ENCODE results near the gene NPHP4. TPM values are rescaled to one million over a fixed set of nuclear protein-coding genes. Genes with fewer than 3 reads are reported as not detected.
A peak's percentile ranks its signal among the peaks of the same experiment; 100 is the strongest.

The NPHP4 gene
- total RNA-seq, 1 donor from 2014 or later, result 33.2 TPM

DNA sequence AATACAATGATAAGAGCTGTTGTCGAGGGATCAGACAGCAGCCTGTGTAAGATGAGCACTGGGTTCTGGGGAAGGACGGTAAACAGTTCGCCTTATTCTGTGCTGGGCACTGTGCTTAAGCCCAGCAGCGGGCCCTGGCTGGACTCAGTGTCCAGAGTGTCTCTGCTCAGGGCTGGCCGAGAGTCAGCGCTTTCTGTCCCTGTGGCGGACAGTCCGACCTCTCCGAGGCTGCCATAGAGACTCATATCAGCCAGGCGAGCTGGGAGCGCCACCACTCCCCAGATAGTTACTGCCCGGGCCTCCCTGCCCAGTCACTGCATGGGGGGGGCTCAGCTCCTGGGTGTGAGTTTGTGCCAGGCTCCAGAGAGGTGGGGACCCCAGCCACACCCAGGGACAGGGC lies 14.7 kb upstream of the NPHP4 start:
- Mint-ChIP-seq H3K4me1 (peaks cover 26% of the 10 kb centered on the region), H3K27me3 (ENCODE audit: low read depth) (no peaks in the 10 kb centered on the region), H3K36me3 (ENCODE audit: low read depth) (no peaks in the 10 kb centered on the region), H3K9me3 (no peaks in the 10 kb centered on the region), H3K4me3 (no peak overlapping the region), H3K27ac (ENCODE audit: unreplicated experiment) (peak overlapping the region; percentile 27)
- no peak for DNase-seq (ENCODE audit: low read depth, low spot score)
- no peak for TF ChIP-seq CTCF (conservative IDR thresholded peaks at IDR 0.05)

GRCh38 chr1:6005276-6005917 lies 13.2 kb upstream of the NPHP4 start:
- H3K27me3 Mint-ChIP-seq (ENCODE audit: low read depth), result no peaks in the 10 kb centered on the region
- H3K4me1 Mint-ChIP-seq, result peaks cover 31% of the 10 kb centered on the region
- H3K4me3 Mint-ChIP-seq, result no peak overlapping the region
- H3K36me3 Mint-ChIP-seq (ENCODE audit: low read depth), result no peaks in the 10 kb centered on the region
- no peak for TF ChIP-seq CTCF (conservative IDR thresholded peaks at IDR 0.05)
- H3K27ac Mint-ChIP-seq (ENCODE audit: unreplicated experiment), result no peak overlapping the region
- DNase-seq (ENCODE audit: low read depth, low spot score), result no peak
- no peaks in the 10 kb centered on the region for H3K9me3 Mint-ChIP-seq

- Mint-ChIP-seq H3K9me3 (no peaks in the 10 kb centered on the region), H3K27ac (ENCODE audit: unreplicated experiment) (no peak overlapping the region), H3K36me3 (ENCODE audit: low read depth) (no peaks in the 10 kb centered on the region), H3K4me3 (peak overlapping the region; percentile 36), H3K4me1 (peaks cover 30% of the 10 kb centered on the region), H3K27me3 (ENCODE audit: low read depth) (no peaks in the 10 kb centered on the region)
- no peak for DNase-seq (ENCODE audit: low read depth, low spot score)
- no peak for TF ChIP-seq CTCF (conservative IDR thresholded peaks at IDR 0.05)
Observed at GRCh38 chr1:6004412-6005123, 12.3 kb upstream of the NPHP4 start.

- no peak overlapping the region for H3K27ac Mint-ChIP-seq (ENCODE audit: unreplicated experiment)
- no peaks in the 10 kb centered on the region for H3K36me3 Mint-ChIP-seq (ENCODE audit: low read depth)
- TF ChIP-seq CTCF (conservative IDR thresholded peaks at IDR 0.05), result no peak
- peak overlapping the region; percentile 36 for H3K4me3 Mint-ChIP-seq
- H3K9me3 Mint-ChIP-seq, result no peaks in the 10 kb centered on the region
- DNase-seq (ENCODE audit: low read depth, low spot score), result peak; percentile 39
- H3K27me3 Mint-ChIP-seq (ENCODE audit: low read depth), result no peaks in the 10 kb centered on the region
- H3K4me1 Mint-ChIP-seq, result peaks cover 27% of the 10 kb centered on the region
Observed at GRCh38 chr1:6003568-6004411, 11.6 kb upstream of the NPHP4 start.

GRCh38 chr1:6002714-6003501 lies 10.7 kb upstream of the NPHP4 start:
- no peak for TF ChIP-seq CTCF (conservative IDR thresholded peaks at IDR 0.05)
- no peaks in the 10 kb centered on the region for H3K9me3 Mint-ChIP-seq
- no peaks in the 10 kb centered on the region for H3K36me3 Mint-ChIP-seq (ENCODE audit: low read depth)
- peaks cover 27% of the 10 kb centered on the region for H3K4me1 Mint-ChIP-seq
- H3K27ac Mint-ChIP-seq (ENCODE audit: unreplicated experiment), result peak overlapping the region; percentile 61
- DNase-seq (ENCODE audit: low read depth, low spot score), result no peak
- H3K4me3 Mint-ChIP-seq, result peak overlapping the region; percentile 36
- no peaks in the 10 kb centered on the region for H3K27me3 Mint-ChIP-seq (ENCODE audit: low read depth)

Data from neural crest cell (in vitro differentiated cells).